ENCODE measurements around the gene ABCB10.

Gene ABCB10

GRCh38 chr1:229470406-229471043 lies 88.0 kb downstream of the ABCB10 start:
- ATAC-seq = no peak

GRCh38 chr1:229466887-229467286 lies 91.6 kb downstream of the ABCB10 start:
- no peak for ATAC-seq
